H9 (cell line): ENCODE results near the gene JKAMP. TPM values are rescaled to one million over a fixed set of nuclear protein-coding genes. Genes with fewer than 3 reads are reported as not detected.

Experiments used
- DNase-seq: peaks from one replicate; pipeline ENCODE4 v3.0.0-alpha.2; 2017
- H2AFZ ChIP-seq: one replicate; pipeline ENCODE4 v1.6.1; 2013; ENCODE audit warnings: mild to moderate bottlenecking, low read length, control low read depth, moderate library complexity
- H2AK5ac ChIP-seq: 2 replicates; pipeline ENCODE4 v1.6.1; 2013; ENCODE audit warnings: low read length, control low read depth, mixed read lengths; ENCODE audit not compliant: insufficient read length
- H2BK120ac ChIP-seq: one replicate; pipeline ENCODE4 v1.6.1; 2013; ENCODE audit warnings: low read depth, mild to moderate bottlenecking, low read length, control low read depth, inconsistent platforms; ENCODE audit not compliant: poor library complexity, severe bottlenecking
- H2BK12ac ChIP-seq: 2 replicates; pipeline ENCODE4 v1.6.1; 2013; ENCODE audit warnings: low read length, control low read depth, mixed read lengths, low read depth; ENCODE audit not compliant: insufficient read length
- H2BK15ac ChIP-seq: 2 replicates; pipeline ENCODE4 v1.6.1; 2013; ENCODE audit warnings: low read depth, low read length, control low read depth
- H2BK20ac ChIP-seq: one replicate; pipeline ENCODE4 v1.6.1; 2013; ENCODE audit warnings: low read depth, mild to moderate bottlenecking, low read length, control low read depth, inconsistent platforms; ENCODE audit not compliant: poor library complexity, severe bottlenecking
- H2BK5ac ChIP-seq: 2 replicates; pipeline ENCODE4 v1.6.1; 2013; ENCODE audit warnings: low read length, control low read depth, mixed read lengths; ENCODE audit not compliant: insufficient read length
- H3K14ac ChIP-seq: 2 replicates; pipeline ENCODE4 v1.6.1; 2013; ENCODE audit warnings: low read length, control low read depth; ENCODE audit not compliant: insufficient read depth
- H3K18ac ChIP-seq: 2 replicates; pipeline ENCODE4 v1.6.1; 2013; ENCODE audit warnings: low read depth, mild to moderate bottlenecking, mixed read lengths, low read length, control low read depth; ENCODE audit not compliant: insufficient read length
- H3K23ac ChIP-seq: 2 replicates; pipeline ENCODE4 v1.6.1; 2013; ENCODE audit warnings: low read length, control low read depth, mixed read lengths, low read depth; ENCODE audit not compliant: insufficient read length
- H3K23me2 ChIP-seq: 2 replicates; pipeline ENCODE4 v1.6.1; 2013; ENCODE audit warnings: low read depth, mild to moderate bottlenecking, mixed read lengths, low read length, control low read depth; ENCODE audit not compliant: insufficient read length, poor library complexity, severe bottlenecking
- H3K27ac ChIP-seq: 2 replicates; pipeline ENCODE4 v1.5.1; 2013; ENCODE audit warnings: low read length, control low read depth, mixed read lengths, low read depth; ENCODE audit not compliant: insufficient read length
- H3K27me3 ChIP-seq: 2 replicates; pipeline ENCODE4 v1.6.1; 2013; ENCODE audit warnings: low read length, control low read depth, inconsistent platforms; ENCODE audit not compliant: insufficient read depth
- H3K4ac ChIP-seq: 2 replicates; pipeline ENCODE4 v1.6.1; 2013; ENCODE audit warnings: low read depth, mild to moderate bottlenecking, control low read depth, inconsistent platforms, low read length, moderate library complexity
- H3K4me1 ChIP-seq: 2 replicates; pipeline ENCODE4 v1.6.1; 2013; ENCODE audit warnings: low read length, control low read depth, inconsistent platforms; ENCODE audit not compliant: insufficient read depth
- H3K4me2 ChIP-seq: 2 replicates; pipeline ENCODE4 v1.6.1; 2013; ENCODE audit warnings: low read length, control low read depth, mixed read lengths; ENCODE audit not compliant: insufficient read length, insufficient read depth
- H3K56ac ChIP-seq: 2 replicates; pipeline ENCODE4 v1.6.1; 2013; ENCODE audit warnings: low read depth, mild to moderate bottlenecking, mixed read lengths, low read length, control low read depth; ENCODE audit not compliant: insufficient read length
- H3K79me1 ChIP-seq: 2 replicates; pipeline ENCODE4 v1.6.1; 2013; ENCODE audit warnings: low read depth, mild to moderate bottlenecking, moderate library complexity, low read length, control low read depth, inconsistent platforms; ENCODE audit not compliant: insufficient read depth, poor library complexity, severe bottlenecking
- H3K79me2 ChIP-seq: 2 replicates; pipeline ENCODE4 v1.6.1; 2013; ENCODE audit warnings: low read length, control low read depth, inconsistent platforms; ENCODE audit not compliant: insufficient read depth
- H3K9ac ChIP-seq: 2 replicates; pipeline ENCODE4 v1.6.1; 2013; ENCODE audit warnings: low read length, control low read depth, mixed read lengths; ENCODE audit not compliant: insufficient read length; ENCODE audit errors: extremely low read depth
- H3K9me3 ChIP-seq: one replicate; pipeline ENCODE4 v1.6.1; 2013; ENCODE audit warnings: low read depth, low read length, inconsistent platforms; ENCODE audit not compliant: control insufficient read depth
- H3T11ph ChIP-seq: one replicate; pipeline ENCODE4 v1.6.1; 2013; ENCODE audit warnings: mild to moderate bottlenecking, low read length, control low read depth, inconsistent platforms
- H4K20me1 ChIP-seq: one replicate; pipeline ENCODE4 v1.6.1; 2013; ENCODE audit not compliant: control insufficient read depth, insufficient read length, insufficient read depth
- H4K5ac ChIP-seq: 2 replicates; pipeline ENCODE4 v1.6.1; 2013; ENCODE audit warnings: low read depth, mild to moderate bottlenecking, mixed read lengths, low read length, control low read depth; ENCODE audit not compliant: insufficient read length
- H4K8ac ChIP-seq: replicated peaks from 2 replicates; pipeline ENCODE4 v1.6.1; 2013; ENCODE audit warnings: low read length, control low read depth, mixed read lengths, low read depth; ENCODE audit not compliant: insufficient read length
- H4K91ac ChIP-seq: 2 replicates; pipeline ENCODE4 v1.6.1; 2013; ENCODE audit warnings: low read depth, mild to moderate bottlenecking, moderate library complexity, mixed read lengths, low read length, control low read depth; ENCODE audit not compliant: insufficient read length
- H3K27ac Mint-ChIP-seq, 3 experiments: 2 replicates in 2 of 3; 3 replicates in 1 of 3; pipeline ENCODE4 v1.8.0; 2020 to 2021; ENCODE audit warnings: mixed read lengths in 3 of 3, mild to moderate bottlenecking in 1 of 3, moderate library complexity in 1 of 3
- H3K27me3 Mint-ChIP-seq: 2 replicates; pipeline ENCODE4 v1.8.0; 2021; ENCODE audit warnings: low read depth, mild to moderate bottlenecking, moderate library complexity, mixed read lengths
- H3K36me3 Mint-ChIP-seq, 3 experiments: 2 replicates in 2 of 3; 3 replicates in 1 of 3; pipeline ENCODE4 v1.8.0; 2020 to 2021; ENCODE audit warnings: low read depth in 3 of 3, mixed read lengths in 3 of 3; ENCODE audit not compliant: insufficient read depth in 1 of 3
- H3K4me1 Mint-ChIP-seq, 2 experiments: 2 replicates each; pipeline ENCODE4 v1.8.0; 2020; ENCODE audit warnings: mixed read lengths in 2 of 2
- H3K4me3 Mint-ChIP-seq, 2 experiments: 2 replicates in 1 of 2; 3 replicates in 1 of 2; pipeline ENCODE4 v1.8.0; 2020 to 2021; ENCODE audit warnings: mild to moderate bottlenecking in 2 of 2, mixed read lengths in 2 of 2, moderate library complexity in 1 of 2
- H3K9me3 Mint-ChIP-seq, 2 experiments: 2 replicates in 1 of 2; 3 replicates in 1 of 2; pipeline ENCODE4 v1.8.0; 2020; ENCODE audit warnings: mild to moderate bottlenecking in 2 of 2, mixed read lengths in 2 of 2, moderate library complexity in 1 of 2
- WGBS: extraction: QIAGEN DNeasy Blood & Tissue Kit; methylation state at CpG from one replicate; pipeline ENCODE4 v1.1.7; 2013; ENCODE audit warnings: missing lambda C conversion rate, low lambda C conversion rate, mixed read lengths; ENCODE audit not compliant: insufficient read length; ENCODE audit errors: extremely low coverage; 5-methylcytosine and 5-hydroxymethylcytosine counted together
- total RNA-seq: library from RNA; stranded (reverse); gene quantifications from 2 replicates; pipeline ENCODE4 v1.2.1, GENCODE V29; 2021
- TF ChIP-seq, protein P1 (sequence below): fragments of 200-600 bp; sonication (generic); conservative IDR thresholded peaks from 3 replicates; pipeline ENCODE4 v1.8.0; 2021; ENCODE audit warnings: antibody characterized with exemption, mild to moderate bottlenecking

JKAMP gene
- total RNA-seq, 1 experiment from 2014 or later, result 33.8 TPM

GRCh38 chr14:59475709-59476108 is 8.6 kb upstream of the JKAMP start:
- no peak for DNase-seq
- no peak overlapping the region for H4K91ac ChIP-seq
- no peak overlapping the region for H2BK15ac ChIP-seq
- no peak overlapping the region for H3T11ph ChIP-seq
- H3K23me2 ChIP-seq, result no peaks in the 10 kb centered on the region
- no peak overlapping the region for H2AK5ac ChIP-seq
- TF ChIP-seq, protein P1, sequence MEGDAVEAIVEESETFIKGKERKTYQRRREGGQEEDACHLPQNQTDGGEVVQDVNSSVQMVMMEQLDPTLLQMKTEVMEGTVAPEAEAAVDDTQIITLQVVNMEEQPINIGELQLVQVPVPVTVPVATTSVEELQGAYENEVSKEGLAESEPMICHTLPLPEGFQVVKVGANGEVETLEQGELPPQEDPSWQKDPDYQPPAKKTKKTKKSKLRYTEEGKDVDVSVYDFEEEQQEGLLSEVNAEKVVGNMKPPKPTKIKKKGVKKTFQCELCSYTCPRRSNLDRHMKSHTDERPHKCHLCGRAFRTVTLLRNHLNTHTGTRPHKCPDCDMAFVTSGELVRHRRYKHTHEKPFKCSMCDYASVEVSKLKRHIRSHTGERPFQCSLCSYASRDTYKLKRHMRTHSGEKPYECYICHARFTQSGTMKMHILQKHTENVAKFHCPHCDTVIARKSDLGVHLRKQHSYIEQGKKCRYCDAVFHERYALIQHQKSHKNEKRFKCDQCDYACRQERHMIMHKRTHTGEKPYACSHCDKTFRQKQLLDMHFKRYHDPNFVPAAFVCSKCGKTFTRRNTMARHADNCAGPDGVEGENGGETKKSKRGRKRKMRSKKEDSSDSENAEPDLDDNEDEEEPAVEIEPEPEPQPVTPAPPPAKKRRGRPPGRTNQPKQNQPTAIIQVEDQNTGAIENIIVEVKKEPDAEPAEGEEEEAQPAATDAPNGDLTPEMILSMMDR, result no peak
- H3K27me3 ChIP-seq, result no peaks in the 10 kb centered on the region
- WGBS, result no CpG with 5 or more reads among the region's 1 CpG
- H3K56ac ChIP-seq, result no peak overlapping the region
- Mint-ChIP-seq H3K4me3 (no peak overlapping the region), H3K36me3 (peaks cover 8 to 35% (median 25%) of the 10 kb centered on the region in 3 experiments; a peak in 6 of 7 replicates), H3K27ac (no peak overlapping the region), H3K9me3 (no peaks in the 10 kb centered on the region), H3K27me3 (no peaks in the 10 kb centered on the region), H3K4me1 (no peaks in the 10 kb centered on the region)
- H3K4me1 ChIP-seq, result no peaks in the 10 kb centered on the region
- no peak overlapping the region for H3K18ac ChIP-seq
- H3K14ac ChIP-seq, result no peak overlapping the region
- H3K4ac ChIP-seq, result no peak overlapping the region
- no peak overlapping the region for H3K27ac ChIP-seq
- H4K8ac ChIP-seq, result no peak overlapping the region
- H2BK120ac ChIP-seq, result no peak overlapping the region
- no peak overlapping the region for H2BK20ac ChIP-seq
- no peaks in the 10 kb centered on the region for H3K9me3 ChIP-seq
- no peaks in the 10 kb centered on the region for H3K79me1 ChIP-seq
- H4K5ac ChIP-seq, result no peak overlapping the region
- H3K23ac ChIP-seq, result no peak overlapping the region
- H4K20me1 ChIP-seq, result no peaks in the 10 kb centered on the region
- H2AFZ ChIP-seq, result no peak overlapping the region
- H2BK12ac ChIP-seq, result no peak overlapping the region
- no peaks in the 10 kb centered on the region for H3K79me2 ChIP-seq
- no peak overlapping the region for H2BK5ac ChIP-seq
- H3K9ac ChIP-seq, result no peak overlapping the region
- H3K4me2 ChIP-seq, result no peak overlapping the region
